Pancreas (tissue), 10 donors: Measurements from ENCODE around the gene HNRNPDL. TPM values are rescaled to one million over a fixed set of nuclear protein-coding genes. Genes with fewer than 3 reads are reported as not detected.

Experiments used
- ATAC-seq, 4 donors: fragments of 200-7000 bp; cut with Tn5 transposase; one replicate each; pipeline versions ENCODE4 v1.8.0 to v1.9.1; 2020; ENCODE audit warnings: mild to moderate bottlenecking in 4 of 4, moderate library complexity in 4 of 4
- DNase-seq, 6 donors: peaks; one replicate each; pipeline ENCODE4 v3.0.0-alpha.2; 2020
- FAIRE-seq: peaks from 2 replicates; lab custom pipeline; 2012; peaks lifted over from hg19 to GRCh38; lab: Jason Lieb, UNC
- H3K27ac ChIP-seq, 4 donors: fragments of 200-600 bp; sonication (generic); 1 replicate in 3 of 4; 2 replicates in 1 of 4; pipeline versions ENCODE4 v1.5.0 to v1.8.0; 2020
- H3K27me3 ChIP-seq, 4 donors: fragments of 200-600 bp; one replicate each; pipeline ENCODE4 v1.8.0; 2021
- H3K36me3 ChIP-seq, 3 donors: fragments of 200-600 bp; sonication (generic) in 1 of 3; one replicate each; pipeline versions ENCODE4 v1.5.0 to v1.8.0; 2020 to 2021
- H3K4me1 ChIP-seq, 3 donors: fragments of 200-600 bp; one replicate each; pipeline ENCODE4 v1.8.0; 2021
- H3K4me3 ChIP-seq, 4 donors: fragments of 200-600 bp; sonication (generic) in 2 of 4; one replicate each; pipeline versions ENCODE4 v1.5.0 to v1.8.0; 2020 to 2021
- H3K9me3 ChIP-seq, 4 donors: fragments of 200-600 bp; one replicate each; pipeline ENCODE4 v1.8.0; 2021
- CTCF ChIP-seq, 4 donors: fragments of 200-600 bp; sonication (generic) in 3 of 4; IDR thresholded peaks; one replicate each; pipeline versions ENCODE4 v1.5.0 to v1.8.0; 2021; ENCODE audit warnings: antibody characterized with exemption in 4 of 4
- WGBS, 2 donors: extraction: QIAGEN DNeasy Blood & Tissue Kit; methylation state at CpG; one replicate each; pipeline ENCODE4 v1.1.7; 2013; 5-methylcytosine and 5-hydroxymethylcytosine counted together
- intact Hi-C, 3 donors: fragments of 100-400 bp; cut with DNase I; formaldehyde crosslinking; loops; one replicate each; pipeline versions ENCODE4 v1.11.1 to v1.14.2; 2022
- polyA plus RNA-seq, 2 donors: library from polyadenylated mRNA; stranded (reverse); fragments of 200-250 nt; gene quantifications; one replicate each; pipeline ENCODE4 v1.2.3, GENCODE V29; 2013
- total RNA-seq, 6 donors: library from RNA; stranded (reverse); fragmentation: NEBNext Ultra II Directional in 4 of 6; extraction: Animal tissue kit (Norgen Biotek cat#: 25700) in 4 of 6; gene quantifications; one replicate each; pipeline versions ENCODE4 v1.2.1 to v1.2.4, GENCODE V29; 2021 to 2023
- donor health status: healthy with polysubstance abuse.
- donor health status: DM: no; HTN: no; CAD: no; lungs with moderate emphysema.
- donor health status: DM: no; HTN: no; CAD: no.
- donor health status: control.
- donor health status: control.
- donor health status: Bipolar disorder and iron deficiency.
- donor health status: DM: yes; HTN: yes; CAD: no.
- donor health status: DM: no; HTN: no; CAD: no.
- donor health status: DM: no; HTN: no; CAD: no.
- donor health status: DM: yes; HTN: yes; CAD: no.

HNRNPDL gene
- total and polyA plus RNA-seq, 8 donors, result 56.6 to 210 (median 99.4) TPM

GRCh38 chr4:82376109-82376508 lies 54.2 kb downstream of the HNRNPDL start:
- Histone ChIP-seq H3K4me3 (no peak overlapping the region), H3K27ac (no peak overlapping the region), H3K36me3 (no peaks in the 10 kb centered on the region), H3K4me1 (peaks cover 0 to 10% (median 0%) of the 10 kb centered on the region in 3 donors), H3K9me3 (no peaks in the 10 kb centered on the region), H3K27me3 (no peaks in the 10 kb centered on the region)
- FAIRE-seq, result no peak
- TF ChIP-seq CTCF (IDR thresholded peaks at IDR 0.05), result no peak
- no peak for ATAC-seq
- WGBS, 2 donors, result 86 to 91% methylated on average over 4 of the region's 4 CpGs
- intact Hi-C loops, result loop anchor here in 2 of 3 donors (5.0 to 10.0 kb wide), 2 partner anchors 49 to 51 kb away; no protein-coding TSS in a partner anchor
- no peak for DNase-seq

- intact Hi-C loops, result loop anchor here in 1 of 3 donors (10.0 kb wide), 1 partner anchor 51 kb away; no protein-coding TSS in a partner anchor
- Histone ChIP-seq H3K27ac (peak within 1 kb of the TSS; percentile 99 to 100 (median 100)), H3K4me3 (peak within 1 kb of the TSS; percentile 85 to 98 (median 88)), H3K4me1 (peaks cover 11 to 30% (median 14%) of the 10 kb centered on the region in 3 donors), H3K36me3 (peaks cover 0 to 7% (median 0%) of the 10 kb centered on the region in 3 donors), H3K27me3 (no peaks in the 10 kb centered on the region), H3K9me3 (no peaks in the 10 kb centered on the region)
- peak; percentile 93 to 99 (median 98) for DNase-seq
- no peak for TF ChIP-seq CTCF (IDR thresholded peaks at IDR 0.05)
- FAIRE-seq, result peak; percentile 92
- peak; percentile 82 to 91 (median 87) for ATAC-seq
- 0 to 1% methylated on average over 83 of the region's 83 CpGs for whole genome bisulfite sequencing, 2 donors
These were observed 56.2 kb downstream of the HNRNPDL start, which contains the start of gene HNRNPD for GRCh38 chr4:82373816-82374625. HNRNPD (minus strand) TSS chr4:82373991; CDS start chr4:82373678, 313 bp downstream.

GRCh38 chr4:82373486-82373815 lies 56.8 kb downstream of the HNRNPDL start:
- peak overlapping the region; percentile 85 to 98 (median 88) for H3K4me3 ChIP-seq
- intact Hi-C loops, result loop anchor here in 1 of 3 donors (10.0 kb wide), 1 partner anchor 51 kb away; no protein-coding TSS in a partner anchor
- peak in 1 of 6 donors; percentile 85 for DNase-seq
- peak; percentile 5 to 27 (median 14) for ATAC-seq
- H3K9me3 ChIP-seq, result no peaks in the 10 kb centered on the region
- peak overlapping the region; percentile 99 to 100 (median 100) for H3K27ac ChIP-seq
- FAIRE-seq, result no peak
- peaks cover 17 to 35% (median 17%) of the 10 kb centered on the region in 3 donors for H3K4me1 ChIP-seq
- no peak for TF ChIP-seq CTCF (IDR thresholded peaks at IDR 0.05)
- no peaks in the 10 kb centered on the region for H3K27me3 ChIP-seq
- peaks cover 0 to 10% (median 0%) of the 10 kb centered on the region in 3 donors for H3K36me3 ChIP-seq
- 1% methylated on average over 38 to 50 of the region's 50 CpGs for WGBS, 2 donors

Other genes starting within 250 kb of the HNRNPDL start
- gene HNRNPD, start 56.5 kb downstream of the HNRNPDL start, total RNA-seq, result 10 to 100 TPM; 52.7 to 92.0 (median 72.7) TPM
- gene HNRNPD, start 56.5 kb downstream of the HNRNPDL start, polyA plus RNA-seq, result 100 to 1,000 TPM in 1 of 2 donors, 10 to 100 TPM in 1; 93.7 to 131 TPM
- gene ENOPH1, start 128 bp upstream of the HNRNPDL start, total RNA-seq, result 10 to 100 TPM in 4 of 6 donors, 1 to 10 TPM in 2; 8.4 to 17.4 (median 13.6) TPM
- gene ENOPH1, start 128 bp upstream of the HNRNPDL start, polyA plus RNA-seq, result 10 to 100 TPM; 21.2 to 24.4 TPM
- 1 to 10 TPM; 1.0 to 4.8 (median 2.5) TPM for gene TMEM150C, start 131.5 kb upstream of the HNRNPDL start, total RNA-seq
- gene TMEM150C, start 131.5 kb upstream of the HNRNPDL start, polyA plus RNA-seq, result 1 to 10 TPM; 3.0 to 8.7 TPM